HCT116 (cell line): ENCODE results near the gene TAGLN2. TPM values are rescaled to one million over a fixed set of nuclear protein-coding genes. Genes with fewer than 3 reads are reported as not detected.

Experiments
- ATAC-seq: fragments of 200-7000 bp; cut with Tn5 transposase; 2 replicates; pipeline ENCODE4 v1.9.1; 2020; ENCODE audit warnings: mild to moderate bottlenecking, moderate library complexity
- BruUV-seq: library from RNA; stranded (reverse); fragments of 400-500 nt; replicated peaks from 2 replicates; lab custom pipeline; 2021; lab: Mats Ljungman, UMichigan
- CTCF ChIA-PET: fragments of 300-600 bp; sonication (Branson Sonifier 250); formaldehyde crosslinking; loops from one replicate; lab custom pipeline; 2021; ENCODE audit warnings: antibody characterized with exemption; lab: Charles Lee
- POLR2A ChIA-PET: fragments of 300-600, 350-600 bp; sonication (Branson Sonifier 250); formaldehyde crosslinking; loops from one replicate; lab custom pipeline; 2021; ENCODE audit warnings: antibody characterized with exemption; lab: Charles Lee
- RAD21 ChIA-PET, 2 experiments: fragments of 300-600 bp; sonication (Branson Sonifier 250); formaldehyde crosslinking; loops; one replicate each; lab custom pipeline; 2023; ENCODE audit warnings: low total read pairs in 2 of 2; ENCODE audit not compliant: uncharacterized antibody in 2 of 2, unreplicated experiment in 2 of 2, low non-redundant PET in 1 of 2; lab: Charles Lee
- DNase-seq: peaks from one replicate; pipeline ENCODE4 v3.0.0-alpha.2; 2010; ENCODE audit warnings: low read depth, low spot score
- H2AFZ ChIP-seq: fragments of 200-600 bp; shearing (Covaris generic), sonication (generic); 2 replicates; pipeline ENCODE4 v1.6.1; 2017; ENCODE audit warnings: low read depth, mixed run types, mixed read lengths, antibody characterized with exemption, low read length; ENCODE audit not compliant: poor library complexity, severe bottlenecking
- H3K27ac ChIP-seq: 2 replicates; pipeline ENCODE4 v1.5.1; 2012; ENCODE audit warnings: low read depth, low read length
- H3K27me3 ChIP-seq: fragments of 200-600 bp; sonication (generic); 2 replicates; pipeline ENCODE4 v1.6.1; 2016; ENCODE audit warnings: mixed run types, low read length, mixed read lengths; ENCODE audit not compliant: insufficient read depth
- H3K36me3 ChIP-seq, 2 experiments: fragments of 200-500 bp in 1 of 2; fragments of 200-600 bp in 1 of 2; sonication (Bioruptor generic) in 1 of 2; sonication (generic) in 1 of 2; 2 replicates each; pipeline versions ENCODE4 v1.5.1 to v1.6.1; 2014 to 2016; ENCODE audit warnings: low read length in 2 of 2, inconsistent platforms in 1 of 2, mixed read lengths in 1 of 2, mixed run types in 1 of 2; ENCODE audit not compliant: insufficient read depth in 2 of 2, control insufficient read depth in 1 of 2
- H3K4me1 ChIP-seq, 2 experiments: fragments of 200-600 bp in 1 of 2; sonication (generic) in 1 of 2; 2 replicates each; pipeline versions ENCODE4 v1.5.1 to v1.6.1; 2012 to 2017; ENCODE audit warnings: low read length in 2 of 2, inconsistent platforms in 1 of 2, mild to moderate bottlenecking in 1 of 2, mixed read lengths in 1 of 2, mixed run types in 1 of 2, moderate library complexity in 1 of 2; ENCODE audit not compliant: insufficient read depth in 2 of 2, control insufficient read depth in 1 of 2
- H3K4me2 ChIP-seq: fragments of 200-600 bp; sonication (generic); 2 replicates; pipeline ENCODE4 v1.6.1; 2017; ENCODE audit warnings: mixed run types, low read length, mixed read lengths
- H3K4me3 ChIP-seq, 2 experiments: fragments of 200-600 bp in 1 of 2; sonication (generic) in 1 of 2; replicated peaks in 1 of 2; 2 replicates each; pipeline ENCODE4 v1.5.1; 2011 to 2016; ENCODE audit warnings: low read length in 2 of 2, control low read depth in 1 of 2, low read depth in 1 of 2, mild to moderate bottlenecking in 1 of 2, mixed read lengths in 1 of 2, mixed run types in 1 of 2
- H3K79me2 ChIP-seq: fragments of 200-600 bp; sonication (generic); 2 replicates; pipeline ENCODE4 v1.6.1; 2017; ENCODE audit warnings: mild to moderate bottlenecking, mixed run types, low read length, moderate library complexity, mixed read lengths; ENCODE audit not compliant: insufficient read depth
- H3K9ac ChIP-seq: fragments of 200-600 bp; sonication (generic); 2 replicates; pipeline ENCODE4 v1.6.1; 2016; ENCODE audit warnings: low read length, mixed read lengths
- H3K9me2 ChIP-seq: fragments of 200-600 bp; sonication (generic), shearing (Covaris generic); 2 replicates; pipeline ENCODE4 v1.6.1; 2017; ENCODE audit warnings: mixed run types, mild to moderate bottlenecking, moderate library complexity; ENCODE audit not compliant: insufficient read depth
- H3K9me3 ChIP-seq, 2 experiments: fragments of 200-500 bp in 1 of 2; fragments of 200-600 bp in 1 of 2; sonication (Bioruptor generic) in 1 of 2; sonication (generic) in 1 of 2; 2 replicates each; pipeline ENCODE4 v1.6.1; 2014 to 2017; ENCODE audit warnings: low read length in 2 of 2, mixed read lengths in 2 of 2, inconsistent platforms in 1 of 2, low read depth in 1 of 2, mild to moderate bottlenecking in 1 of 2, mixed run types in 1 of 2, moderate library complexity in 1 of 2; ENCODE audit not compliant: control insufficient read depth in 1 of 2, insufficient read depth in 1 of 2
- H4K20me1 ChIP-seq: fragments of 200-600 bp; sonication (generic), shearing (Covaris generic); 2 replicates; pipeline ENCODE4 v1.6.1; 2017; ENCODE audit warnings: mixed run types, mild to moderate bottlenecking, moderate library complexity; ENCODE audit not compliant: insufficient read depth
- CEBPB ChIP-seq: IDR thresholded peaks from 2 replicates; pipeline ENCODE4 v1.6.1; 2012; ENCODE audit warnings: low read depth
- CTCF ChIP-seq, 3 experiments: fragments of 200-600 bp in 1 of 3; sonication (generic) in 1 of 3; IDR thresholded peaks in 2 of 3; conservative IDR thresholded peaks in 1 of 3; 2 replicates each; pipeline ENCODE4 v1.5.1; 2012 to 2017; ENCODE audit warnings: low read depth in 2 of 3, low read length in 2 of 3, antibody characterized with exemption in 1 of 3, borderline replicate concordance in 1 of 3, control low read depth in 1 of 3, mild to moderate bottlenecking in 1 of 3, mixed read lengths in 1 of 3, mixed run types in 1 of 3, moderate library complexity in 1 of 3; ENCODE audit not compliant: insufficient read depth in 1 of 3
- EGR1 ChIP-seq: IDR thresholded peaks from 2 replicates; pipeline ENCODE4 v1.6.1; 2012; ENCODE audit warnings: low read depth
- ELF1 ChIP-seq: IDR thresholded peaks from 2 replicates; pipeline ENCODE4 v1.6.1; 2012; ENCODE audit warnings: low read depth, borderline replicate concordance
- EZH2 ChIP-seq: fragments of 200-600 bp; sonication (generic); IDR thresholded peaks from 2 replicates; pipeline ENCODE4 v1.6.1; 2017; ENCODE audit warnings: antibody characterized with exemption, mixed run types
- EZH2phosphoT487 ChIP-seq: fragments of 200-600 bp; IDR thresholded peaks from 2 replicates; pipeline ENCODE4 v1.6.1; 2018; ENCODE audit warnings: antibody characterized with exemption, borderline replicate concordance
- FOSL1 ChIP-seq: IDR thresholded peaks from 2 replicates; pipeline ENCODE4 v1.6.1; 2012; ENCODE audit warnings: low read depth
- JUND ChIP-seq: IDR thresholded peaks from 2 replicates; pipeline ENCODE4 v1.6.1; 2012
- POLR2A ChIP-seq: IDR thresholded peaks from 2 replicates; pipeline ENCODE4 v1.7.0; 2011; ENCODE audit warnings: borderline replicate concordance; ENCODE audit not compliant: insufficient read depth, insufficient read length; ENCODE audit errors: extremely low read depth
- POLR2AphosphoS5 ChIP-seq: IDR thresholded peaks from 2 replicates; pipeline ENCODE4 v1.6.1; 2011; ENCODE audit warnings: mild to moderate bottlenecking, low read depth, low read length, moderate library complexity
- RAD21 ChIP-seq: IDR thresholded peaks from 2 replicates; pipeline ENCODE4 v1.6.1; 2012; ENCODE audit warnings: low read depth, mild to moderate bottlenecking
- REST ChIP-seq: IDR thresholded peaks from 2 replicates; pipeline ENCODE4 v1.6.1; 2012; ENCODE audit warnings: low read depth
- SIN3A ChIP-seq: IDR thresholded peaks from 2 replicates; pipeline ENCODE4 v1.6.1; 2012; ENCODE audit warnings: low read depth
- SRF ChIP-seq: IDR thresholded peaks from 2 replicates; pipeline ENCODE4 v1.6.1; 2012; ENCODE audit warnings: low read depth
- YY1 ChIP-seq: IDR thresholded peaks from 2 replicates; pipeline ENCODE4 v1.6.1; 2011; ENCODE audit warnings: low read length, low read depth, moderate library complexity, mild to moderate bottlenecking; ENCODE audit not compliant: insufficient replicate concordance; ENCODE audit errors: extremely low read depth
- ZFX ChIP-seq: fragments of 450-650 bp; IDR thresholded peaks from 2 replicates; pipeline ENCODE4 v1.6.1; 2017
- ZNF274 ChIP-seq: fragments of 200-500 bp; sonication (Bioruptor generic); IDR thresholded peaks from 2 replicates; pipeline ENCODE4 v1.6.1; 2014; ENCODE audit warnings: mild to moderate bottlenecking, low read depth, low read length, inconsistent platforms
- intact Hi-C: fragments of 100-400 bp; cut with micrococcal nuclease; formaldehyde crosslinking; loops from 2 replicates; pipeline ENCODE4 v1.10.0; 2022
- total RNA-seq: library from RNA; stranded (reverse); gene quantifications from one replicate; pipeline ENCODE4 v1.2.1, GENCODE V29; 2021; ENCODE audit not compliant: unreplicated experiment
- TF ChIP-seq, protein P1 (sequence below): IDR thresholded peaks from 2 replicates; pipeline ENCODE4 v1.6.1; 2012

The TAGLN2 gene
- total RNA-seq, 1 experiment from 2014 or later: 127 TPM

- Histone ChIP-seq H3K9ac (no peak overlapping the region), H3K79me2 (no peaks in the 10 kb centered on the region), H3K9me3 (no peaks in the 10 kb centered on the region), H3K27ac (no peak overlapping the region), H3K4me1 (peaks cover 3 to 15% of the 10 kb centered on the region in 2 experiments), H3K4me2 (no peak overlapping the region), H2AFZ (no peak overlapping the region), H4K20me1 (no peaks in the 10 kb centered on the region), H3K27me3 (no peaks in the 10 kb centered on the region), H3K9me2 (no peaks in the 10 kb centered on the region), H3K36me3 (peaks cover 0 to 2% of the 10 kb centered on the region in 2 experiments; a peak in 1 of 4 replicates), H3K4me3 (no peak overlapping the region)
- POLR2A ChIA-PET: no interaction called here
- no peak for TF ChIP-seq YY1
- no peak for TF ChIP-seq EZH2
- TF ChIP-seq FOSL1: no peak
- no peak for TF ChIP-seq RAD21
- TF ChIP-seq POLR2A: no peak
- TF ChIP-seq EGR1: no peak
- TF ChIP-seq EZH2phosphoT487: no peak
- TF ChIP-seq SIN3A: no peak
- no peak for TF ChIP-seq ZNF274
- no peak for TF ChIP-seq ELF1
- TF ChIP-seq, protein P1, sequence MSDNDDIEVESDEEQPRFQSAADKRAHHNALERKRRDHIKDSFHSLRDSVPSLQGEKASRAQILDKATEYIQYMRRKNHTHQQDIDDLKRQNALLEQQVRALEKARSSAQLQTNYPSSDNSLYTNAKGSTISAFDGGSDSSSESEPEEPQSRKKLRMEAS: no peak
- no peak for TF ChIP-seq JUND
- no peak for TF ChIP-seq SRF
- TF ChIP-seq ZFX: no peak
- TF ChIP-seq POLR2AphosphoS5: no peak
- TF ChIP-seq CTCF (IDR thresholded peaks at IDR 0.05 in 2 of 3, conservative IDR thresholded peaks at IDR 0.05 in 1 of 3; ENCODE audit: borderline replicate concordance in 1 of 3, insufficient read depth in 1 of 3, low read depth in 2 of 3, low read length in 2 of 3): no peak
- TF ChIP-seq REST: no peak
- TF ChIP-seq CEBPB: no peak
- ATAC-seq (no peak), DNase-seq (no peak)
- RAD21 ChIA-PET: interaction anchor here in 1 of 2 experiments (1.4 kb wide), 1 partner anchor 69 kb away, joined by 5 read pairs; no protein-coding TSS in a partner anchor
- CTCF ChIA-PET: interaction anchor here (1.6 to 10.1 kb wide), 2 partner anchors 68 to 140 kb away, joined by 5 to 170 read pairs; no protein-coding TSS in a partner anchor
- no TSS peak for BruUV-seq
- intact Hi-C loops: no loop called here
These were observed 13.0 kb upstream of the TAGLN2 start for GRCh38 chr1:159938211-159938852.
